ENCODE data around the gene AOAH.
A peak's percentile ranks its signal among the peaks of the same experiment; 100 is the strongest.

Gene AOAH

DNA sequence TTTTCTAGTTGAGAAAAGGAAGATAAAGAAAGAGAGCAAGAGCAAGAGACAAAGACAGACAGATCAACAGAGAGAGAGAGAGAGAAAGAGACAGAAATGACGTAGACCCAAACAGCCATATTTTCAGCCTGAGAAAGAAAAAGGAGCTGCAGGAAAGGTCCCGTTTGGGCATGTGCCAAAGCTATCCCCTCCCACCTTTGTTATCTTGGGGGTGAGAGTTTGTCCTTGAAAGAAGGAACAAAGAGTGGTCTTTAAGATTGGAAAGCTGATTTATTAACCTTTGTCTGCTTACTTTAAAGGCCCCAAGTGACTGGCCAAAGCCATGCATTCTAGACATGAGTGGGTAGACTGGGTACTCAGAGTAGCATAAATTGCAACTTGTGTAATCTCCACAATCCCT, 98.2 kb downstream of the AOAH start:
- DNase-seq: no peak

DNA sequence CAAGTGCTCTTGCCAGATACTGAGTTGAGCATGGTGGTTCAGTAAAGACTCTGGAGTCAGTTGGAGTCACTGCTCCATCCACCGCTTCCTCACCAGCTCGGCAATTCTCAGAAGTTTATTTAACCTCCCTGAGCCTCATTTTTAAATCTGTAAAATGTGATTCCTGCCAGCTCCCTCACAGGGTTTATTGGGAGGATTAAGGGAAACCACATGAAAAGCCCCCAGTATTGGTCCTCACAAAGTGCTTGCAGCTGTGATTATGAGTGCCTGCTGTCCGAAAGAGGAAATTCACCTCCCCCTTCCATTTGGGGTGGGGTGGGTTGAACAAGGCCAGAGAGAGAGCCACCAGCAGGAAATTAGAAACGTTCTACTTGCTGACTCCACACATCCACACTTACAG, 99.0 kb downstream of the AOAH start:
- DNase-seq: no peak

DNA sequence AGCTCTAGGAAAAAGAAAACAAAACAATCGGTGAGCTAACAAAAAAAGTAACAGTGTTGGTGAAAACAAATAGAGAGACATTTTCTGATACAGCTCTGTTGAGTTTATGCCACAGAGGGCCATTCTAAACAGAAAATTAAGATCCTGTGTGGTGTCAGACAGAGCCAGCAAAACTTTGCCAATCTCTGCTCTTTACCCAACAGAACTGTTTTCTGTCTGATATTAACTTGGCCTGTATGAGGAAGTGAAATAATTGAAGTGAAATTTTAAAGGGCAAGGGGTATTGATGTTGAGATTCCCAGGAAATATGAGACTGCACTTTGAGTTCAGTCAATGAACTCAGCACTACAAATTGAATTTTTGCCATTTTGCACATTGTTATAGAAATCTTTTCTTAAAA, 101.0 kb downstream of the AOAH start:
- no peak for DNase-seq

DNA sequence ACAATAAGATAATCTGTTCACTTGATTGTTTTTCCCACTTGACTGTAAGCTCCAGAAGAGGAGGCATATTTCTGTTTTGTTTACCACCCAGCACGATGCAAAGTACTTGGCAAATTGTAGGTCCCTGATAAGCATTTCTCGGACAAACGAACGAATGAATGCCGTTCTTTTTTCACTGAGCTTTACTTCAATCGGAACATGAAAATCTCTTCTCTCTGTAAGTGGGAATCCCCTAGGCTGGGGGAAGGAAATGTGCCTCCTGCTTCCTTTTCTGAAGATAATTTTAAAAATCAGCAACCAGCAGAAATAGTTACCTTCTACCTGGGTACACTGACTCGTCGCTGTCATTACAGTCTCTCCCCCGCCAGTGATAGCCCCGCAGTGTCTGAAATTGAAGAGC, 102.9 kb downstream of the AOAH start:
- DNase-seq: no peak

DNA sequence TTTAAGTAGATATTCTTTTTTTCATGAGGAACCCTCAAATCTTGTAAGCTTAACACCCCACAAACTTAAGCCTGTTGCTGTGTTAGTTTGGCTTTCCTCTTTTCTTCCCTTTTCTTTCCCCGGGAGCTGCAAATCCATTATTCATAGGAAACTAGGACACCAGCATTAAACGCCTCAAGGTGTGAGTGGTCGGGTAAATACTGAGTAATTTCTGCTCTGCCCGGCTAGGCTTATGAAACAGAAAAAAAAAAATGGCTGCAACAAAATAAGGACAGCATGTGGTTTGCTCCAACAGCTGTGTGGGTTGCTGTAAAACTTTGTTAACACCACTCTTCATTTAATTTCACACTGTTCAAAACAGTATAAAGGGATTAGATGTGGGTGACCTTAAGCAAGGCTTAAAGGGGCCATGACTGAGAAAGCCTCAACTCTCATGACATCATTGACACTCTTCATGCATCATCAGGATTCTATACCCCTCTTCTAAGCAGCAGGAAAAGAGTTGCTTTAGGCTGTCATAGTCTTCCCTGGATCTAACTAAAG, 104.1 kb downstream of the AOAH start:
- no peak for DNase-seq

DNA sequence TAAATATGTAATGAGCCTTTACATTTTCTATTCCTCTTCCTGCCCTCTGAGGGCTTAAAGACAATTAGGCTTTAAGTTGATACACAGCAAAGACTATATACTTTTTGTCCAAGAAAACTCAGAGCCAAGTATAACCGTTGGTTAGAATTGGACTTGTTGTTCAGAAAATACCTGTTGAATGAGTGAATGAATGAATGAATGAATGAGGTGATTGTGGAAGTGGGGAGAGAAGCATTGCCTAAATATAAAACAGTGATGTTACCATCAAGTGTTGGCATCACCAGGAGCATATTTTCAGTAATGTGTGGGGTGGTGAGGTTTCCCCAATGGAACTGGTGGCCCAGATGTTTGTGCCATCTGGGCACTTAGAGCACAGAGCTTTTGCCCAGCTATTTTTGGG, 106.9 kb downstream of the AOAH start:
- DNase-seq: no peak

DNA sequence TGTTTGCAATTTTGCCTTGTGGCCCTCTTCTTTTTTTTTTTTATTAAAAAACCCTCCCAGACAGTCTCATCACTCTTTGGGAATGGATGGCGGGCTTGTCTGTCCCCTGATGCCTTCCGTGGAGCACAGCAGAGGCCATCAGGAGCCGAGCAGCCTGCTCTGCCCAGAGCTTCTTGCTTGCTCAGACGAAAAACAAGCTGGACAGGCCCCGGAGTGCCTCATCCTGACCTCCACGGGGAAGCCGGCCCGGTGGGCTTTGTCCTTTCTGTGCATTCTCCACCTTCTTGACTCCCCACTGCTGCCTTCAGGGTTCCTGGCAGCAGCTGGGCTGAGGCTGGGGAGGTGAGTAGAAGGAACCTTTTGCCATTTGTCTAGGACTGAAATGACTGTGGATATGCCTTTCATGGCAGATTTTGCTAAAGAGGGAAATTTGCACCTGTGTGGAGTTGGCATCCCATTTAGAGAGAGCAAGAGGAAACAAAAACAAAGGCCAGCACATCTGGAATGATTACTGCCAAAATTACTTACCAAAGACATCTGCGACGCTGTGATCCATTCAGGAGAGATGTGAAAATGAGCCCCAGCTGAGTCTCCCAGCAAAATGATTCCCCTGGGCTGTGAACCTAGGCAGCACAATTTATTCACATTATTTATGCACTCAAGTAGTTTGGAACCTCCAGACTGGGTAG, 108.3 kb downstream of the AOAH start:
- DNase-seq: peak; percentile 91 to 93

DNA sequence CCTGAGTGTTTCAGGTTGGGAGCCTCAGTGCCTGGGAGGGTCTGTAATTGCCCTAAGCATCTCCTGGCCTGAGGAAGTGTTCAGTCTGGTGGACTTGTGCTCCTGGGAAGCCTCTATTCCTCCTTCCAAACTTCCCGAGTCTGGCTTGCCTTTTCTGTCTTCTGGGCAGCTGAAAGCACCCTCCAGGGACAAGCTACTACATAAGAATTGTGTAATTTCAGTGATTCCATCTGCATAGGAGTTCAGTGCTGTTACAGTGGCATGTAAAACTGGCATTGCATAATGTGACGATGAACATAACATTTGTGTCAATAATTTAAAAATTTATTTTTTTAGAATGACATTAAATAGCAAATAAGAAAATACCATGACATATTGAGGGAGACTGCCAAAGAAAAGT, 109.3 kb downstream of the AOAH start:
- DNase-seq: peak in 1 of 2 experiments; percentile 51

DNA sequence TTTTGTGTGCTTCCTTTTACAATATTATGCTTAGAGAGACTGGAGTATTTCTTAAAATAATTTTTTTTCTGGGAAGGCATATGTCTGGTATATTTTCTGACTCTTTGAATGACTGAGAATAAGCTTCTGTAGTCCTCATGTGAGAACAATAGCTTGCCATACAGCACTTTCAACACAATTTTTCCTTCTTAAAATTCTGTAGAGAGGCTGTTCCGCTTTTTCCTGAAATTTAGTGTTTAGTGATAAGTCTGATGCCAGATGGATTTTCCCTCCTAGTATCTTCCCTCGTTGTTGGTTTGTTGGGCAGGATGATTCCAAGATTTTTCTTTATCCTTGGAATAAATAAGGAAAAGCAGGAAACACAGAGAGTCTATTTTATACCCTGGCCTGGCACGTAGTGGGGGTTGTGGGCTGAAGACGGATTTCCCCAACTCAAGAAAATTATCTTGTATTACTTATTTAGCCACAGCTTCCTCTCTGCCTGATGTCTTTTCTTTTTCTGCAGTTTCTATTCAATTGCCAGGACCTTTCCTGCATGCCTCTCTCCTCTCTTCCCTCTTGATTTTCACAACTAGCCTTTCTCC, 111.2 kb downstream of the AOAH start:
- DNase-seq: no peak

DNA sequence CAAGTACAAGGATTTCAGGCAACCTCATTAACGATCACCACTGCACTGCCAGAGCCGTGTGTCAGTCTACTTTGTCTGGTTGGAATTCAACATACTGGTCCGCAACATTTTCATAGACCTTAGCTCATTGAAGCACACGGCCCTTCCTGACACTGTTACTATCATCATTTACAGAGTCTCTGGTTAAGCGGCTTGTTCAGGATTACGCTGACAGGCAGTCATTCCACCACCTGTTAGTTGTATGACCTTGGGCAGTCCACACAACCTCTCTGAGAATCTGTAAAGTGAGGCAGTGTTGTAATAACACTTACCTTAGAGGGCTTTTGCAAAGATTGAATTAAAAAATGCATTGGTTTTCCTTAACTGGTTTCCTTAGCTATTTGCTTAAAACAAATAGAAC, 112.6 kb downstream of the AOAH start:
- no peak for DNase-seq

DNA sequence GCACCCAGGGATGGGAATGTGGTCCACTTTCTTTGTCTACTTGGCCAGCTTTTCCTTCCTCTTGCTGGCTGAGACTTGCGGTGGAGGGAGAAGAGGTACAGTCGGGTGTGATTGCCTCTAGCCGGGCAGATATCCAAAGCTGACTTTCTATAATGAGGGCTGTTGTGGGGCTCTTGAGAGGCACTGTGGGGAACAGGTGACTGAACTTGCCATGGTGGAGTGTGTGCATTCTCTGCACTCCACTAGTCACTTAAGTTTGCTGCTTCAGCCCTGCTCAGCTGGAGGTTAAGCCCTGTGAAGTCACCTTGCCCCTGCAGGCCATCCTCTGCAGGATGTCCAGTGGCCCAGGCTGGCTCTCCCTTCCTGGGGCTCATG, 116.6 kb downstream of the AOAH start:
- no peak for DNase-seq

DNA sequence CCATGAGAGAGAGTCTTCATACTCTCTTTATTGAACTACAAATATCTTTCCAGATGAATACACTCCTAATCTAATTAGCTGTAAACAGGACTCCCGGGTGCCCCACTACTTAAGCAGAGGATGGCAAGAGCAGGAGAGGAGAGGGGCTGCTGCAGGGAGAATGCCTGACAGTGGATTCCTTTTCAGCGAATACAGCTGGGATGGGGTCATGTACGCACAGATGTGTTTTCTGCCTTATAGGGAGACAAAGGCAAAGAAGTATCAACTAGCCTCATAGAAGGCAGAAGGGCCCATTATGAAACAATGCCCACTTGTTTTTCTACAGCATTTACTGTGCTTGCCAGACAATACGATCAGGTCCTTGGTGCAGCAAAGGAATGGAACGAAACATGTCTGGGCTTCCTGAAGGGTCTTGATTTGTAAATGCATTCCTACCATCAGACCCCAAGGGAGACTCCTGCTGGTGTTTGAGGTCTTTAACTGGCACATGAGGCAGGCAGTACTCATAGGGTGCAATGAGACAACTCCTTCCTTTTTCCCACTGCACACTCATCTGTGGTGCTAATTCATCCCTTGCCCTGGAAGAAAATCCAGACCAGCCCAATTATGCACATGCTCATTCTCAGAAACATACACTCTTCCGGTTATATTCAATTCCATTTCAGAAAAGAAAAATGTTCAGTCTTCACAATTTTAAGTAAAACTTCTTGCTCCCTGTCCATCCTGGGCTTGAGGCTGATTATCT, 117.1 kb downstream of the AOAH start:
- DNase-seq: no peak

DNA sequence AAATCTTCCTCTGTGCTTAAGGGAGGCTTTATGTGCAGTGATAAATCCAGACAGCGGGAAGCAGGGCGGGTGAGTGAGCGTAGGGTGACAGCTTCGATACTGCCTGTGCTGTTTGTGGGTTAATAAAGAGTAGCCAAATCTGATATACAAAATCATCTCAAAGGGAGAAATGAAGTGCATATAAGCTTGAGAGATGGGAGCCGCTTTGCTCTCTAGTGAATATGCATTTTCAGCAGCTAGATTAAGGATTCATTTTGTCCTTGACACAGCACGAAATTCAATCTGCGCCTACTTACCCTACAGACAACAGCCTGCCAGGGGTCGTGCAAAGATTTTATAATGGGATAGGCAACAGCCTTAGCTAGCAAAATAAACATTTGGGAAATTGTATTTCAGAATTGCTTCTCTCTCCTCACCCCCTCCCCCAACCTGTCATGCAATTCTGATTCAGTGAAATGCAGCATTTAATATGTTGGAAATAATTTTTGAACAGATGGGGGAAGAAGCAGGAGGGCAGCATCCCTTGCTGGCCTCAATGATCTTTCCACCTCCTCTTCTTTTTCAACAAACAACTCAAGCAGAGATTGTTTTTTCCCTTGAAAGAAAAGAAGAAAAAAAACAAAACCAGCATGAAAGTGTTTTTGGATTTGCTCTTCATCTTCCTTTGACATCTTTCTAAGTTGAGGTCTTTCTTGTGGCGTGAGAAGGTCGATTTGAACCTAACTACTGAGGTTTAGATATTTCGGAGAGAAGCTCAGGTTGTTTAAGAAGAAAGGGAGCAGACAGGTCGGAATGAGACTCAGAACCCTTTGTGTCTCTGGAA, 117.9 kb downstream of the AOAH start:
- DNase-seq: no peak

DNA sequence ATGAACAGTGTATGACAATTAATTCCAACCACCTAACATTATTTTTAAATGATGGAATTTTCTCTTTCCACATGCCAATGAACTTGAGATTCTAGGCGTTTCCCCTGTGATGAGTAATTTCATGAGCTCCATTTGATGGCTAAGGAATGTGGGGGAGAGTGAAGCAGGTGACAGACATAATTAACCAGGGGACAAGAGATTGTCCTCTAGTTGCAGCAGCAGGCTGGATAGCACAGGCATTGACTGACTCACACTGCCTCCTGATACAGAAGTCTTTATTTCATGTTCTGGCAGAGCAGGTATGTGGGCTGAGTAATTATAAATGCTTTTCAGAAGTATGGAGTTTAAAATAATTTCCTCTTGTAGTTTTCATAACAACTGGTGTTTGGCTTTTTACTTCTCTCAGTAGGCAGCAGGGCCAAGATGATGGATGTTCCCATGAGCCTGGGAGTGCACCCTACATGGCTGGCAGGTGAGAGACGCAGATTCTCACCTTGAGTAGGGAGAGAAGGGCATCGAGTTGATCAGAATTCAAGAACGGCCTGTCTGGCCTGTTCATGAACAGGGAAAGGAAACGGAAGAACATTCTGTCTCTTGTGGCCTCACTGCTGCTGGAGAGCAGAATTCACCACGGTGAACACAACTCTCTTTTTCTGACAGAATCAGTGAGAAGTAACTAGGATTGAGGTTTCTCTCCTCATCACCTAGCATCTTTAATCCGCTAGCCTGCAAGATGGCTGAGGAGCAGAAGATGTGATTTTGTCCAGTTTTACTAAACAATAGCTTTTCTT, 118.8 kb downstream of the AOAH start:
- no peak for DNase-seq

DNA sequence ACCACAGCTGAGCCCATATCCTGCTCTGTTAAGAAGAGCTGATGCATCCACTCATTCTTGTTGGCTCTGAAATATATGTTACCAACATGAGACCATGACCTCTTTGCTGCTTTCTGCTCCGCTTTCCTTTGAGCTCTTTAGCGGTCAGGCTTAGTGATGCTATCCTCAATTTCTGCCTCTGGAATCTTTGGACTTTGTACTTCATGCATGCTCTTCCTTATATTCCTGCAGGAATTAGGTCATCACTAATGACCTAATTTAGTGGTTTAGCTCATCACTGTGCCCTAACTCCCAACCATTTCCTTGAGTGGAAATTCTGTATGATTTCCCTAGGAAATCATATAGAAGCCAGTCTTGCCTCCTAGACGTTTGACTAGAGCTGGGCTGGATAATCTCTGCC, 119.5 kb downstream of the AOAH start:
- DNase-seq: no peak

DNA sequence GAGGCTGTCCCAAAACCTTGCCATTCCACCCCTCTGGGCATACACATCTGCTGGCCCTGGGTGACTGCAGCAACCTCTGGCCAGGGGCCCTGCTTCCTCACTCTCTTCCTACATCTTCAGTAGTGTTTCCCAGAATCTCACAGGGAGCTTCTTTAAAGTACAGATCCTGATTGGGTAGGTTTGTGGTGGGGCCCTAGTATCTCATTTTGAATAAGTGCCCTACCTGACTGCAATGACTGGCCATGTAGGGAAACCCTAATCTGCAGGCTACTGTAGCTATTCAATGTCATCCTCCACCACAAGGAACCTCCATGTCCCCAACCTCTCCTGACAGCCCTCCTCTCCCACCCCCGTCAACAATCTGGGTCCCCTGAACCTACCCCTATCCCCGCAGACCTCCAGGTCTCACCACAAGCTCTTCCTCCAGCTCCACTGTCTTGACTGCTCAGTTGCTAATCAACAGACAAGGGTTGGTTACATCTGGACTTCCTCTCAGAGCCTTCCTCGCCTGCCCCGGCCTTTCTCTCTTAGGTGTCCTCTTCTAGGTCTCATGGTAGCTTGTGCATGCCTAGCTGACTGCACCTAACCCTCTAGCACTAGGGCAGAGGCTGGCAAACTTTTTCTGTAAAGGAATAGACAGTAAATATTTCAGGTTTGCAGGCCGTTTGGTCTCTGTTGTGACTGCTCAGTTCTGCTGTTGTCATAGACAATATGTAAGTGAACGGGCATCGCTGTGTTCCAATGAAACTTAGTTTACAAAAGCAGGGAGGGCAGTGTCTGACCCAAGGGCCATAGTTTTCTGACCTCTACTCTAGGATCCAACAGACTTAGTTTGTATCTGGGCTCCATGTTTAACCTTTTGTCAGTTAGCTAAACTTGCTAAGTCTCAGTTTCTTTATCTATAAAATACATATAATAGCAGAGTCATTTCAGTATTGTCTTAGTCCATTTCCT, 121.1 kb downstream of the AOAH start:
- DNase-seq: no peak

DNA sequence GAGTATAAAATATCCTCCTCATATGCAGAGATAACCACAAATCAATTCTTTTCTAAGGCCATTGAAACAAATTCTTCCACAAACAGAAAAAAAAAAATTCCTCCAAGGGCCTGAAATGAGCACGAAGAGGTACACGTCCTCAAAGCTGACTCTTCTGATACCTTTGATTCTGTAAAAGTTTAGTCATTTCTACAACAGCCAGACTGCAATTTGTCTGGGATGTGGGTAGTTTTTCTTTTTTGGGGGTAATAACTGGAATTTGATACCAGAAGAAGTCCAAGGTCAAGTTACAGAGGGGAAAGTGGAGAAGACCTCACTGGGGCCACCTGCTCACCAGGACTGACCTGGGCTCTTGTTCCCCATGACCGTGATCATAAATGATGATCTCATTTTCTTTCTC, 121.8 kb downstream of the AOAH start:
- no peak for DNase-seq

DNA sequence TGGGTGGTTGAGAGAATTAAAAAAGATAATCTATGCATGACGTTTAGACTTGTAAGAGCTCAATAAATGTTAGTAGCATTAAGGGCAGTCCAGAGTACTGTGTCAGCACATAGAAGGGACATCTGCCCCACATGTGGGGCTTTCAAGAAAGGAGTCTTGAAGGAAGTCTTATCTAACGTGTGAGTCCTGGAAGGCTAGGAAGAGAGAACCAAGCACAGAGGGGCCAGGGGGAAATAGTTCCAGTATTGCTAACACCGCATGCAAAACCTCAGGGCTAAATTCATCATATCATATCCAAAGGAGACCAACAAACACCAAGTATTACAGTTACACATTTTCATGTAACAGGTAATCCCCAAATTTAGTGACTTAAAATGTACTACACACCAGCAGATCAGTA, 122.7 kb downstream of the AOAH start:
- no peak for DNase-seq

DNA sequence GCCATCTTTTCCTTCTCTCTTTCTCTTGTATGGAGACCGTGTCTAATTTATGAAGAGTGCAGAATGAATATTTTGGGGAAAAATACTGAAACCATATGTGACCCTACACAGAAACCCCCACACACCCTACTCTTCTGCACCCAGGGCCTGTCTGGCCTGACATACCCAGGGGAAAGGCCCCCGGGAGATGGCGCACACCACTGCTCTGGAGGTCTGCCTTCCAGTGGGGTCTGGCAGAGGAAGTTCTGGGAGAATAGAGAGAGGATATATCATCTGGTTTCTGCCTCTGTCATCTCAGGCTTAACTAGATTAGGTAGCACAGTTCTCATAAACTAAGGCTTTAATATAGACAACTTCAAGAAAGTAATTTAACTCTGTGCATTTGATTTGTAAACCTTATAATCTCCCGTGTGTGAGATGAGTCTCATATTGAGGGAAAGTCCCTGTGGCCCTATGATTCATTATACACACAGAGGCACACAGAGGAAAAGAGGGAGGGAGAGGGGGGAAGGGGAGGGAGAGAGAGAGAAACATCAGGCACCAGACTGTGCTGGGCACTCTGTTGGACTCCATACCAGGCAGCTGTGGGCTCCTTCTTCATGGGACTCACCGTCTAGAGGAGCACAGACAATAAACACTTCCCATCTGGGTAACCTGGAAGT, 123.3 kb downstream of the AOAH start:
- no peak for DNase-seq

DNA sequence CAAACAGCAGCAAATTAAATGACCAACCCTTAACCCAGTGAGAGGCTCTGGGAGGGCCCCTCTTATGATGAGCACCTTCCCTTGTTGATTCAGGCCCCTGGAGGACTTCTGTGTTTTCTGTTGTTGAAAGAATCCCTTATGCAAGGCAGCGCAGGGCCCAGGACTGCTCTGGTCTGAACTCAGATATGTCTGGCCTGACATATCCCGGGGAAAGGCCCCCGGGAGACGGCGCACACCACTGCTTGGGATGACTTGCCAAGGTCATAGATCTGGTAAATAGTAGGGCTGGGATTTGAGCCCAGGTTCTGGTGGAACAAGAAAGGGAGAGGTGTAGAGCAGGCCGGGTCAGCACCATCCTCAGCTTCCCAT, 124.0 kb downstream of the AOAH start:
- no peak for DNase-seq
